Stimulated activated memory B cell treated with anti-CD40 and anti-IgM and Interleukin-4, amounts not matched to agents 10 μg/mL and 1 μg/mL and 100 μg/mL, for 72 hours (primary cell): ENCODE results near the gene GRB10.

Experiments
- ATAC-seq: fragments of 150-1000 bp; cut with Tn5 transposase; 2 replicates; pipeline ENCODE4 v1.10.0; 2021
- H3K27ac Mint-ChIP-seq: one replicate; pipeline ENCODE4 v1.8.0; 2022; ENCODE audit warnings: mild to moderate bottlenecking, mixed read lengths
- H3K27me3 Mint-ChIP-seq: one replicate; pipeline ENCODE4 v1.8.0; 2022; ENCODE audit warnings: mixed read lengths
- H3K36me3 Mint-ChIP-seq: one replicate; pipeline ENCODE4 v1.8.0; 2022; ENCODE audit warnings: mixed read lengths
- H3K4me1 Mint-ChIP-seq: one replicate; pipeline ENCODE4 v1.8.0; 2022; ENCODE audit warnings: mixed read lengths
- H3K4me3 Mint-ChIP-seq: one replicate; pipeline ENCODE4 v1.8.0; 2022; ENCODE audit warnings: mild to moderate bottlenecking, moderate library complexity, mixed read lengths
- H3K9me3 Mint-ChIP-seq: one replicate; pipeline ENCODE4 v1.8.0; 2022; ENCODE audit warnings: mixed read lengths

The GRB10 gene

GRCh38 chr7:50621973-50622490 is 160.7 kb downstream of the GRB10 start:
- no peaks in the 10 kb centered on the region for H3K4me1 Mint-ChIP-seq
- no peaks in the 10 kb centered on the region for H3K9me3 Mint-ChIP-seq
- no peak for ATAC-seq
- peaks cover 11% of the 10 kb centered on the region for H3K27me3 Mint-ChIP-seq
- H3K4me3 Mint-ChIP-seq = no peak overlapping the region
- H3K27ac Mint-ChIP-seq = no peak overlapping the region
- no peaks in the 10 kb centered on the region for H3K36me3 Mint-ChIP-seq

GRCh38 chr7:50621206-50621605 is 161.5 kb downstream of the GRB10 start:
- ATAC-seq = peak; percentile 3
- Mint-ChIP-seq H3K27me3 (peaks cover 11% of the 10 kb centered on the region), H3K9me3 (no peaks in the 10 kb centered on the region), H3K36me3 (no peaks in the 10 kb centered on the region), H3K27ac (no peak overlapping the region), H3K4me1 (no peaks in the 10 kb centered on the region), H3K4me3 (no peak overlapping the region)

- Mint-ChIP-seq H3K4me3 (no peak overlapping the region), H3K9me3 (no peaks in the 10 kb centered on the region), H3K27ac (no peak overlapping the region), H3K27me3 (peaks cover 11% of the 10 kb centered on the region), H3K36me3 (no peaks in the 10 kb centered on the region), H3K4me1 (no peaks in the 10 kb centered on the region)
- ATAC-seq = no peak
These were observed 162.3 kb downstream of the GRB10 start for GRCh38 chr7:50620433-50620832.

- no peaks in the 10 kb centered on the region for H3K4me1 Mint-ChIP-seq
- no peak for ATAC-seq
- no peak overlapping the region for H3K27ac Mint-ChIP-seq
- peaks cover 11% of the 10 kb centered on the region for H3K27me3 Mint-ChIP-seq
- no peaks in the 10 kb centered on the region for H3K36me3 Mint-ChIP-seq
- no peaks in the 10 kb centered on the region for H3K9me3 Mint-ChIP-seq
- H3K4me3 Mint-ChIP-seq = no peak overlapping the region
These were observed 163.0 kb downstream of the GRB10 start for GRCh38 chr7:50619684-50620083.

GRCh38 chr7:50618281-50618680 is 164.4 kb downstream of the GRB10 start:
- Mint-ChIP-seq H3K27me3 (peaks cover 13% of the 10 kb centered on the region), H3K27ac (no peak overlapping the region), H3K4me3 (no peak overlapping the region), H3K36me3 (no peaks in the 10 kb centered on the region), H3K4me1 (no peaks in the 10 kb centered on the region), H3K9me3 (no peaks in the 10 kb centered on the region)
- ATAC-seq = no peak

GRCh38 chr7:50615519-50616080 is 167.1 kb downstream of the GRB10 start:
- Mint-ChIP-seq H3K36me3 (no peaks in the 10 kb centered on the region), H3K27ac (no peak overlapping the region), H3K9me3 (no peaks in the 10 kb centered on the region), H3K4me3 (no peak overlapping the region), H3K27me3 (peaks cover 21% of the 10 kb centered on the region), H3K4me1 (peaks cover 6% of the 10 kb centered on the region)
- no peak for ATAC-seq

GRCh38 chr7:50614721-50615518 is 167.8 kb downstream of the GRB10 start:
- Mint-ChIP-seq H3K27me3 (peaks cover 19% of the 10 kb centered on the region), H3K4me3 (no peak overlapping the region), H3K27ac (no peak overlapping the region), H3K4me1 (peaks cover 6% of the 10 kb centered on the region), H3K9me3 (no peaks in the 10 kb centered on the region), H3K36me3 (no peaks in the 10 kb centered on the region)
- ATAC-seq = peak; percentile 25

GRCh38 chr7:50613473-50613872 is 169.2 kb downstream of the GRB10 start:
- peaks cover 6% of the 10 kb centered on the region for H3K4me1 Mint-ChIP-seq
- no peak for ATAC-seq
- H3K4me3 Mint-ChIP-seq = no peak overlapping the region
- no peak overlapping the region for H3K27ac Mint-ChIP-seq
- H3K9me3 Mint-ChIP-seq = no peaks in the 10 kb centered on the region
- peaks cover 10% of the 10 kb centered on the region for H3K27me3 Mint-ChIP-seq
- no peaks in the 10 kb centered on the region for H3K36me3 Mint-ChIP-seq

GRCh38 chr7:50612704-50613103 is 170.0 kb downstream of the GRB10 start:
- Mint-ChIP-seq H3K9me3 (peaks cover 3% of the 10 kb centered on the region), H3K4me3 (no peak overlapping the region), H3K36me3 (no peaks in the 10 kb centered on the region), H3K27ac (no peak overlapping the region), H3K4me1 (peaks cover 6% of the 10 kb centered on the region), H3K27me3 (peaks cover 10% of the 10 kb centered on the region)
- ATAC-seq = no peak

GRCh38 chr7:50610521-50611277 is 172.0 kb downstream of the GRB10 start:
- no peak for ATAC-seq
- no peak overlapping the region for H3K4me3 Mint-ChIP-seq

GRCh38 chr7:50608196-50608906 is 174.3 kb downstream of the GRB10 start:
- Mint-ChIP-seq H3K36me3 (no peaks in the 10 kb centered on the region), H3K4me3 (no peak overlapping the region), H3K27me3 (peaks cover 9% of the 10 kb centered on the region), H3K9me3 (peaks cover 3% of the 10 kb centered on the region), H3K27ac (no peak overlapping the region), H3K4me1 (peaks cover 6% of the 10 kb centered on the region)
- no peak for ATAC-seq

More at GRCh38 chr7:50610521-50611277, 172.0 kb downstream of the GRB10 start:
- Mint-ChIP-seq H3K4me1 (peaks cover 6% of the 10 kb centered on the region), H3K36me3 (no peaks in the 10 kb centered on the region), H3K27me3 (peaks cover 10% of the 10 kb centered on the region), H3K27ac (no peak overlapping the region), H3K9me3 (peaks cover 3% of the 10 kb centered on the region)

- ATAC-seq = no peak
- H3K4me1 Mint-ChIP-seq = peaks cover 6% of the 10 kb centered on the region
- H3K4me3 Mint-ChIP-seq = no peak overlapping the region
These were observed 175.1 kb downstream of the GRB10 start for GRCh38 chr7:50607524-50608125.

GRCh38 chr7:50605059-50605458 is 177.6 kb downstream of the GRB10 start:
- H3K4me3 Mint-ChIP-seq = no peak overlapping the region
- H3K27ac Mint-ChIP-seq = no peak overlapping the region
- no peaks in the 10 kb centered on the region for H3K27me3 Mint-ChIP-seq
- H3K4me1 Mint-ChIP-seq = no peaks in the 10 kb centered on the region
- no peaks in the 10 kb centered on the region for H3K36me3 Mint-ChIP-seq
- ATAC-seq = no peak
- H3K9me3 Mint-ChIP-seq = peaks cover 3% of the 10 kb centered on the region

More at GRCh38 chr7:50607524-50608125, 175.1 kb downstream of the GRB10 start:
- Mint-ChIP-seq H3K27ac (no peak overlapping the region), H3K36me3 (no peaks in the 10 kb centered on the region), H3K27me3 (peaks cover 2% of the 10 kb centered on the region), H3K9me3 (peaks cover 3% of the 10 kb centered on the region)

- no peaks in the 10 kb centered on the region for H3K4me1 Mint-ChIP-seq
- ATAC-seq = no peak
- H3K27ac Mint-ChIP-seq = no peak overlapping the region
- peaks cover 3% of the 10 kb centered on the region for H3K9me3 Mint-ChIP-seq
- peaks cover 14% of the 10 kb centered on the region for H3K27me3 Mint-ChIP-seq
- no peak overlapping the region for H3K4me3 Mint-ChIP-seq
- H3K36me3 Mint-ChIP-seq = no peaks in the 10 kb centered on the region
These were observed 179.4 kb downstream of the GRB10 start for GRCh38 chr7:50603287-50603686.
